Endothelial cell (in vitro differentiated cells): Measurements from ENCODE around the gene CD33. TPM values are rescaled to one million over a fixed set of nuclear protein-coding genes. Genes with fewer than 3 reads are reported as not detected.

Experiments used
- DNase-seq: peaks from one replicate; pipeline ENCODE4 v3.0.0; 2021; ENCODE audit warnings: low spot score
- H3K27ac Mint-ChIP-seq: one replicate; pipeline ENCODE4 v1.8.0; 2021; ENCODE audit warnings: mixed read lengths, inconsistent platforms; ENCODE audit not compliant: unreplicated experiment
- H3K27me3 Mint-ChIP-seq: one replicate; pipeline ENCODE4 v1.8.0; 2021; ENCODE audit warnings: mild to moderate bottlenecking, moderate library complexity, mixed read lengths, inconsistent platforms; ENCODE audit not compliant: unreplicated experiment
- H3K36me3 Mint-ChIP-seq: one replicate; pipeline ENCODE4 v1.8.0; 2021; ENCODE audit warnings: mild to moderate bottlenecking, low read depth, mixed read lengths, inconsistent platforms; ENCODE audit not compliant: unreplicated experiment
- H3K4me1 Mint-ChIP-seq: one replicate; pipeline ENCODE4 v1.8.0; 2021; ENCODE audit warnings: mild to moderate bottlenecking, mixed read lengths, inconsistent platforms; ENCODE audit not compliant: unreplicated experiment
- H3K4me3 Mint-ChIP-seq: one replicate; pipeline ENCODE4 v1.8.0; 2021; ENCODE audit warnings: mild to moderate bottlenecking, mixed read lengths, inconsistent platforms; ENCODE audit not compliant: unreplicated experiment
- H3K9me3 Mint-ChIP-seq: one replicate; pipeline ENCODE4 v1.8.0; 2021; ENCODE audit warnings: mixed read lengths, inconsistent platforms; ENCODE audit not compliant: unreplicated experiment
- CTCF ChIP-seq: fragments of 200-600 bp; sonication (generic); IDR thresholded peaks from one replicate; pipeline ENCODE4 v1.5.0; 2021; ENCODE audit warnings: antibody characterized with exemption; ENCODE audit not compliant: unreplicated experiment
- total RNA-seq: library from RNA; stranded (reverse); fragmentation: NEBNext Ultra II Directional; extraction: Animal tissue kit (Norgen Biotek cat#: 25700); gene quantifications from one replicate; pipeline ENCODE4 v1.2.1, GENCODE V29; 2021; ENCODE audit not compliant: unreplicated experiment

CD33 gene
- total RNA-seq, 1 donor from 2014 or later, result 21.7 TPM

DNA sequence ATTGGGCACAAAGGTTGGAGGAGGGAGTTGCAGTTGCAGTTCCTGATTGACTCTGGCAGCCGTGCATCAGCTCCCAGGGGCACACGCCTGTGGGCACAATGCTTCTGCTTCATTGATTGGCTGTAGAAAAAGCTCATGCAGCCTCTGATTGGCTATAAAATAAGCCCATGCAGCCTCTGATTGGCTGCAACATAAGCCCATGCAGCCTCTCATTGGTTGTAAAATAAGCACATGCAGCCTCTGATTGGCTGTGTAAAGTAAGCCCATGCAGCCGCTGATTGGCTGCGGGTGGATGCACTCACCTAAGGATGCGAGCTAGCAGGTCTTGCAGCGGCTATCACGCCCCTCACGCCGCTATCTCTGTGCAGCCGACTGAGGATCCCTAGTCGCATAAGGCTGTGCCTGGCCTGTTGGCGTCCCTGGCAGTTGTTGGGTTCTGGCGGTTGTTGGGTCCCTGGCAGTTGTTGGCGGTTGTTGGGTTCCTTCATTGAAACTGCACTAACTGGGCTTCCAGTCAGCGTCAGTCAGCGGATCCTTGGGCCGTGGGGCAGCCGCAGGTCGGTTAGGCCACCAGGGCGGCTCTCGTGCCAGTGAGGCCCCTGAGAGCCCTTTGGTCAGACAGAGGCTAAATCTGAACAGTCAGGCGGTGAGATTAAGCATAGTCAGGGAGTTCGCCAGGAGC, 26.0 kb downstream of the CD33 start, which contains the start of gene SIGLECL1:
Gene SIGLECL1, plus strand, starts transcription at position 295 of the 682 bp plus-strand sequence. CDS start 12,993 bp downstream, outside the sequence.
- no peaks in the 10 kb centered on the region for H3K27me3 Mint-ChIP-seq
- H3K9me3 Mint-ChIP-seq, result no peaks in the 10 kb centered on the region
- H3K4me3 Mint-ChIP-seq, result peak within 1 kb of the TSS; percentile 50
- H3K36me3 Mint-ChIP-seq, result peaks cover 12% of the 10 kb centered on the region
- no peak for TF ChIP-seq CTCF
- no peak for DNase-seq
- peaks cover 15% of the 10 kb centered on the region for H3K4me1 Mint-ChIP-seq
- no peak within 1 kb of the TSS for H3K27ac Mint-ChIP-seq

- DNase-seq, result no peak
Measured at GRCh38 chr19:51251468-51251820, 26.6 kb downstream of the CD33 start.

DNA sequence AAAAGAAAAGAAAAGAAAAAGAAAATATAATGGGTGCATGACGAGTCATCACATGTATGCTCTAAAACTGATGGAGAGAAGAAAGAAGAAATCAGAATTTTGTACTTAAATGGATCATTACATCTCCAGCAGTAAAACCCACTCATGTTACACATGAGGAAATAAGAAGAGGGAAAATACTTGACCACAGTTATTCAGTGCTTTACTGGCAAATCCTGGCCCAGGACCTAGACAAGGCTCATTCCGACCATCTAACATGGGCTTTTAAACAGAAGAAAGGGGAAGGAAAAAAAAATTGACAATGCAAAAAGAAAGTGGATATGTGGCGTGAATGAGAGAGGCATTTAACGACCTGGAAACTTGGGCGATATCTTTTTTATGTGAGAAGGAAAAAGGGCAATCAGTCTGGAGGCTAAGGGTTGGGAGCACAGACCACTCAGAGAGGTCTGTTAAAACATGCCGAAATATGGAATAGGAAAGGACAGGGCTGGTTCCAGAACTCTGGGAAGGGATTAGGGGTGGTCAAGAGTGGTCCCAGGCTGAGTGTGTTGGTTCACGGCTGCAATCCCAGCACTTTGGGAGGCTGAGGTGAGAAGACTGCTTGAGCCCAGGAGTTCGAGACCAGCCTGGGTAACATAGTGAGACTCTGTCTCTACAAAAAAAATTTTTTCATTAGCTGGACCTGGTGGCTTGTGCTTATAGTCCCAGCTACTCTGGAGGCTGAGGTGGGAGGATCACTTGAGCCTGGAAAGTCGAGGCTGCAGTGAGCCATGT, 27.6 kb downstream of the CD33 start:
- Mint-ChIP-seq H3K4me1 (peaks cover 5% of the 10 kb centered on the region), H3K27me3 (no peaks in the 10 kb centered on the region), H3K36me3 (peaks cover 9% of the 10 kb centered on the region)

More at GRCh38 chr19:51251468-51251820, 26.6 kb downstream of the CD33 start:
- H3K36me3 Mint-ChIP-seq, result peaks cover 12% of the 10 kb centered on the region
- H3K9me3 Mint-ChIP-seq, result no peaks in the 10 kb centered on the region
- H3K27me3 Mint-ChIP-seq, result no peaks in the 10 kb centered on the region
- no peak overlapping the region for H3K4me3 Mint-ChIP-seq
- H3K4me1 Mint-ChIP-seq, result peaks cover 10% of the 10 kb centered on the region
- no peak overlapping the region for H3K27ac Mint-ChIP-seq
- TF ChIP-seq CTCF, result no peak

GRCh38 chr19:51253088-51253806, 28.4 kb downstream of the CD33 start:
- Mint-ChIP-seq H3K9me3 (no peaks in the 10 kb centered on the region), H3K27ac (no peak overlapping the region), H3K36me3 (peaks cover 9% of the 10 kb centered on the region), H3K4me3 (no peak overlapping the region), H3K4me1 (peaks cover 6% of the 10 kb centered on the region), H3K27me3 (no peaks in the 10 kb centered on the region)
- no peak for DNase-seq
- TF ChIP-seq CTCF, result no peak

More for the DNA sequence above, 27.6 kb downstream of the CD33 start:
- Mint-ChIP-seq H3K9me3 (no peaks in the 10 kb centered on the region), H3K4me3 (no peak overlapping the region), H3K27ac (no peak overlapping the region)
- DNase-seq, result no peak
- no peak for TF ChIP-seq CTCF
